GM21723 (cell line): ENCODE measurements around the gene ADARB2.
"Not testable (repeated sequence)": the region's sequence is repeated elsewhere in the genome, so short reads cannot be mapped to it uniquely, and the experiment has no call there.

Experiments
- ATAC-seq: cut with Tn5 transposase; IDR thresholded peaks from one replicate; pipeline ENCODE4 v1.9.1; 2021; ENCODE audit warnings: mild to moderate bottlenecking, moderate library complexity; ENCODE audit not compliant: unreplicated experiment

The ADARB2 gene

DNA sequence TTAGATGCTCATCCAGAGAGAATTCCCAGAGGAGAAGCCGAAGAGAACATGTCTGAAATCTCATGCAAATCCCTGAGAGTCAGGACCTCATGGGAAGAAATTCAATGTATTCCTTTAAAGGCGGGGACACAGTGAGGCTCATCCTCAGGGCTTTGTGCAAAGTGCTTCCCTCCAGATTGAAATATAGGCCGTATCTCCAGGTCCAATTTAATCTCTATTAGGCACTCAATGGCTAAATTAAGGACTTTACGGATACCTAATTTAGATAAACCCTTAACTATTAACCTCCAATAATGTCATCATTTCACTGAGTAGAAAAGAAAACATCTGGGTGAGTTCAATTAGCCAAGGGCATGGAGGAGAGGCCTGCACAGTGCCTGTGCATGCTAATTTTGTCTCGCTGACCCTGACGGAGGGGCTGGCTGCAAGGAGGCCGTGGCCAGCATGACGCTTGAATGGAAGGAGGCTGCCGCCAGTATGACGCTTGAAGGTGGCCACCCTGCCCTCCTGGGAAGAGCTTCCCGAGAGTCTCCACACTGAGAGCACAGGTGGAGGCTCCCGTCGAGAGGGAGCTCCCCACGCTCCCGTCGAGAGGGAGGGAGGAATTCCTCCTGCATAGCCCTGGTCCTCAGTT is 287.6 kb downstream of the ADARB2 start:
- no peak for ATAC-seq

DNA sequence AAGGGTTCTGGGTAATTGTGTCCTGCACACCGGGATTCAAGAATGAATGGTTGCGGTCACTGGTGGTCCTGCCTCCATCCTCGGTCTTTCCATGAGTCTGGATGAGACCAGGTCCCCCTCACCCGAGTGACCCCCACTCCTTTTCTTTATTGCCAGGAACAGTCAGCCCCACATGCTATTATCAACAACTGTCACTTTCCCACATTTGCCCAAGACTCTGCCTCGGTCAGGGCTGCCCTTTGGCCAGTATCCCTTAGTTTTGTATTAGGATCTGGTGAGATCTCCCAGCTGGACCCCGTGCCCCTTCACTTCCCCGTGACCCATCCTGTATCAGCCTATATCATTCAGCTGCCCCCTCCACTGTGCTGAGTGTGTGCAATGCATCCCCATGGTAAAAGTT is 288.3 kb downstream of the ADARB2 start:
- no peak for ATAC-seq

DNA sequence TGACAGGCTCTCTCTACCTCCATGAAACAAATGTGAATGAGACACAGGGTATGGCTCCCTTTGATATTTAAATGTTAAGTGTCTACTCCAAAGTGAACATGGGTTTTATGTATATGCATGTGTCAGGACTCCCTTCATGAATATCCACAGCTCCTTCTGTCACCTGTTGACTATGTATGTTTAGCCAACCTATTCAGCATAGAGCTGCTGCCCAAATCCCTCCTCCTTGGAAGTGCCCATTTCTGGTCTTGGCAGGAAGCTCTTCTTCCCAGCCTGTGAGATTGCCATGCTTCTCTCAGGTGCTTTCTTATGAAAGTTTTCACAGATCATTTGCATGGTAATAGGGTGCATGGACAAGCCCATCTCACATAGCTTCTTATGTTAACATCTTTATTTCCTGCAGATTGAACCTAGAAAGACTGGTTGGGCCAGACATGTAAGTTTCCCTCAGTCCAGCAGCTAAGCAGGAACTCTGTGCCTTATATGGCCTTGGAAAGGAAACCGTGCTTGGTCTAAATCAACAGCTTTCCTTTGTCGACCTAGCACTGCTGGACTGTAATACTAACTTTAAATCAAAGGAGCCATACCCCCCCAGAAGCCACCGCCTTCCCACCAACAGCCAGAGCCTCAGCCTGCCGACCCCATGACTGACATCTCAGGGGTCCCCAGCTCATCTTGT is 288.9 kb downstream of the ADARB2 start:
- ATAC-seq: no peak

DNA sequence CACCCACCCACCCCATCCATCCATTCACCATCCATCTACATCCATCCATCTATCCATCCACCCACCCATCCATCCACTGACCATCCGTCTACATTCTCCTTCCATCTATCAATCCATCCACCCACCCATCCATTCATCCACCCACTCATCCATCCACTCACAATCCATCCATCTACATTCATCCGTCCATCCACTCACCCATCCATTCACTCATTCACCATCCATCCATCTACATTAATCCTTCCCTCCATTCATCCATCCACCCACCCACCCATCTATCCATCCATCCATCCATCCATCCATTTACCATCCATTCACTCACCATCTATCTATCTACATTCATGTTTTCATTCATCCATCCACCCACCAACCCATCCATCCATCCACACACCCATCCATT is 292.5 kb downstream of the ADARB2 start:
- ATAC-seq: no peak

DNA sequence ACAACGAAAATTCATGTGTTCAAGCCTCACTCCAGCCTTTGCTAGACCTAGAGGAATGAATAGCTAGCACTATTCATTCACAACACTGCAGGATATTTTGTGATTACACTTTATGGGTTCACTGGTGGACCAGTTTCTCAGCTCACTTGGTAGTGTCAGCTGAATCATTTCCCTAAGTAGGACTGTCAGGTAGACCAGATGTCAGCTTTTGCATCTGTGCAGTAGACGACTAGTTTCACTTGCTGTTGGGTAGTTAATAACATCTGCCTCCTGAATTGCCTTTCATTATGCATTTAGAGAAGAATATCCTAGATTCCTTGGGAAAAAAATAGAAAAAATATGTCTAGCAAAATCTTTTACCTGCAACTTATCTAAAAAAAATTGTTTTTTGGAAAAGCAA is 296.4 kb downstream of the ADARB2 start:
- no peak for ATAC-seq

DNA sequence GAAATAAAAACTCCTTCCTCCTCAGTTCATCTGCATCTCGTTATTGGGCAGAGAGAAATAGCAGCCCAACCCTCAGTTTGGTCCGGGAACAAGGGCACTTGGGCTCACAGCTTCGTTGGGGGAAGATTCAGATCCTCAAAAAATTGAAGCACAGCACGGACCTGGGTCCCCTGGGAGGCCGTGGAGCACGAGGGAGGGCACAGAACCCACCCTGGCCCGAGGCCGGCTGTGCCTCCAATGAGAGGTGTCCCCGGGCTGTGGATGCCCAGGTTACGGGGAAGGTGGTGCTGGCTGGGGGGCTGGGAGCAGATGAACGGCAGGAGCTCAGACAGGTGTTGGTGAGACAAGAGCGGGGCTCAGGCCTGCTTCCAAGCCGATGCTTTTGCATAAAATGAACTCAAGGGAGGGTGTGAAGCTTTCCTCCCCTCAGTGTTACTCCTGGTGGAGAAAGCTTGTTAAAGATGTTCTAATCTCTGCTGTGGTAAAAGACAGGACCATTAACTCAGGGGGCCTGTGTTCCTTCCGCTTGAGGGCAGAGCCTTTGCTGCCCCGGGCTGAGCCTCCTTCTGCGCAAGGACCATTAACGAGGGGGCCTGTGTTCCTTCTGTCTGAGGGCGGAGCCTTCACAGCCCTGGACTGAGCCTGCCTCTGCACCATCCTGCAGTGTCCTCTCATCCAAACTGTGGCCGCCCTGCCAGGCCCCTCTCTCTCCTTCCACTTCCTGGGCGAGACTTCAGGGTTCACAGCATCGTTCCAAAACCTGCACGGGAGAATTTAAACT is 302.2 kb downstream of the ADARB2 start:
- no peak for ATAC-seq

DNA sequence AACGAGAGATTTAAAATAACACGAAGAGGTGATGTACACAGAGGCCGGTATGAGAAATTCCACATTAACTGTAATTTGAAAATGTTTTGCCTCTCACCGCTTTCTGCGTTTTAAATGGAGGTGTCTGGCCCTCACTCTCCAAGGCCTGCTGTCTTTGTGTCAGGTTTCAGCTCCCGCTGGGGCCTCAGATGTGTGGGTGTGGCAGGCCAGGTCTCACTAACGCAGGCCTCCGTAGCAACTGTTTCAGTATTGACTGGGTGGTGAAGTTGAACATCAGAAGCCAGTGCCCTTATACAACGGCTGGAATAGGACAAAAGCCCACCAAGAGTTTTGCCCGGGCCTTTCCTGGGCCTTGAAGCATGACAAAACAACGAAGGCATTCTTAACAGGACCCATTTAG is 303.1 kb downstream of the ADARB2 start:
- ATAC-seq: no peak

DNA sequence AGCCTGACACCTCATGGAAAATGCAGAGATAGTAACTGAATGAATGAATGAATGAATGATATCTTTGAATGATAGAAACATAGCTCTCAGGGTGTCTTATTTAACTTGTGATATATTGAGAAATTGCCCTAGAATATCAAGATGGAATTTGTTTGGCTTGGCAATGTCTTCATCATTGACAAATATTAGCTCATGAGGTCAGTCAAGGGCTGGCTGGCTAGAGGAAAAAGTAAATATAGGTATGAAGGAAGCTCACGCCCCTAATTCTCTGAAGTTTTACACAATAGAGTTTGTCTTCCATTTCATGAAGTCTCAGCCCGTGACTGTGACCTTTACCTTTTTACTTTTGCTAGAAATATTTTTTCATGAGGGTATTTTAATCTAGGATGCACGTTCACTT is 305.2 kb downstream of the ADARB2 start:
- ATAC-seq: no peak

DNA sequence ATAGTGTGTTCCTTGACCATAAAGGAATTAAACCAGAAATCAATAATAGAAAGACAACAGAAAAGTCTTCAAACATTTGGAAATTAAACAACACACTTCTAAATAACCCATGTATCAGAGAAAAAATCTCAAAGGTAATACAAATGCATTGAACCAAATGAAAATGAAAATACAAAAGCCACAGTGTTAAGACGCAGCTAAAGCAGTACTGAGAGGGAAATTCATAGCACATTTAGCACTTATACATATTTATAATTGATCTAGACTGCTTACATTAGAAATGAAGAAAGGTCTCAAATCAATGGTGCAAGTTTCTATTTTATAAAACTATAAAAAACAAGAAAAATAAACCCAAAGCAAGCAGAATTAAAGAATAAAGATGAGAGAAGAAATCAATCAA is 306.1 kb downstream of the ADARB2 start:
- ATAC-seq: no peak

DNA sequence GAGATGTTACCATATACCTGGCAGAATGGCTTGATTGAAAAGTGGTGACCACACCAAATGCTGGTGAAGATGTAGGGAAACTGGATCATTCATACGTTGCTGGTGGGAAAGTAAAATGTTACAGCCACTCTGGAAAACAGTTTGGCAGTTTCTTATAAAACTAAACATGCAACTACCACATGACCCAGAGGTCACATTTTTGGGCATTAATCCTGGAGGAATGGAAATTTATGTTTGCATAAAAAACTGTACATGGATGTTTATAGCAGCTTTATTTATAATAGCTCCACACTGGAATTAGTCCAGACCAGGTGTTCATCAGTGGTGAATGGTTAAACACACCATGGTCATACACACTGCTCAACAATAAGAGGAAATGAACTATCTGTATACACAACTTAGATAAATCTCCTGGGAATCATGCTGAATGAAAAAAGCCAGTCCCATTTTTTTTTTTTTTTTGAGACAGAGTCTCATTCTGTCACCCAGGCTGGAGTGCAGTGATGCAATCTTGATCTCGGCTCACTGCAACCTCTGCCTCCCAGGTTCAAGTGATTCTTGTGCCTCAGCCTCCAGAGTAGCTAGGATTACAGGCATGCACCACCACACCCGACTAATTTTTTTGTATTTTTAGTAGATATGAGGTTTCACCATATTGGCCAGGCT is 309.7 kb downstream of the ADARB2 start:
- not testable (repeated sequence) for ATAC-seq

DNA sequence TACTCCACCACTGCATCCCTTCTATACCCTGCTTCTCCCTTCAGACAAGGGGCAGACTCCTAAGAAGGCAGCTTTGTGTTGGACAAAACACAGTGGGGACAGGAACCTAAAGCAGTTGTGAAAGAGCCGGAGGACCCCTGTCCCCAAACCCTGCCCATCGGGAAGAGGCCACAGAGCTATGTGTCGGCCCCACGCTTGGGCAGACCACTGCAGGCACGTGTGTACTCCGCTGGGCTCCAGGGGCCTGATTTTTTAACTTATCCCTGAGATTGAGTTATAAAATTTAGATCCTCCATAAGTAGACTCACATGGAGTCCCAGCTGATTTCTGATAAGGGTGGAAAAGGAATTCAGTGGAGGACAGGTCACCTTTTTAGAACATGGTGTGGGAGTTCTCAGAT is 310.5 kb downstream of the ADARB2 start:
- no peak for ATAC-seq

DNA sequence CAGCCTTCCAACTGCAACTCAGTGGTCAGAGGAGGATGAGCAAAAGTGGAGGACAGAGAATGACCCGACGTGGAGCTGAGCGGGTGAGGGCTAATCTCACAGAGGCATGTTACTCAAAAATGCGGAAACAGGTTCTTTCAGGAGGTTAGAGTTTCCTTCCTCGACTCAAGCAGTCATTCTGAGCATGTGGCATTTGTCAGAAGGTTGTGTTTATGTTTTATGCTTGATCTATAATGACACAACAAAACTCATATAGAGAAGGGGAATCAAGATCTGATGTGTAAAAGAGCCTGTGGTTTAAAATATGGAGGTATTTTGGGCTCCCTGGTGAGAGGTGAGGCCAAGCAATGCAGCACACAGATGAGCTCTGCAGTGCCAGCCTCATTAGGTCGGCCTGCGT is 311.4 kb downstream of the ADARB2 start:
- ATAC-seq: peak; percentile 79

DNA sequence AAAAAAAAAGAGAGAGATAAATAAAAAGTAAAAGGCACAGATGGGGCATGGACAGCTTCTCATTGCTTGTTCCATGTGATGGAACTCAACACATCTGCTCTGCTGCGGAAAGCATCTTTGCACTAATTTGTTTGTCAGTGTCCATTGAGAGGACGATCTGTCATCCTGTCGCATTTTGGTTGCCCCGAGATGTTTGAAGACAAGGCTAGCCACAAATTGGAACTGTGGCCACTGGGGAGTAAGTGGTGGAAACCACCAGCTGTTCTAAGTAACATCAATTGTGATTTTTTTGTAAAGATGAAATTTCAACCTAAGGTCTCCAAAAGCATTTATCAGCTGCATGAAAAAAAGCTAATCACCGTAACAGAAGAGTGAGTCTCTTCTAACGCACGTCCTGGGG is 312.7 kb downstream of the ADARB2 start:
- no peak for ATAC-seq

DNA sequence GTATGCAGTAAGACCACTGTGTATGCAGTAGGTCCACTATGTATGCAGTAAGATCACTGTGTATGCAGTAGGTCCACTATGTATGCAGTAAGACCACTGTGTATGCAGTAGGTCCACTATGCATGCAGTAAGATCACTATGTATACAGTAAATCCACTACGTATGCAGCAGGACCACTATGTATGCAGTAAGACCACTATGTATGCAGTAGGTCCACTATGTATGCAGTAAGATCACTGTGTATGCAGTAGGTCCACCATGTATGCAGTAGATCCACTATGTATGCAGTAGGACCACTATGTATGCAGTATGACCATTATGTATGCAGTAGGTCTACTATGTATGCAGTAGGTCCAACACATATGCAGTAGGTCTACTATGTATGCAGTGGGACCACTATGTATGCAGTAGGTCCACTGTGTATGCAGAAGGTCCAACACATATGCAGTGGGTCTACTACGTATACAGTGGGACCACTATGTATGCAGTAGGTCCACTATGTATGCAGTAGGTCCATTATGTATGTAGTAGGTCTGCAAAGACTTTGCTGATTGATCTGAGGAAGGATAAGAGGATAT is 313.6 kb downstream of the ADARB2 start:
- no peak for ATAC-seq

DNA sequence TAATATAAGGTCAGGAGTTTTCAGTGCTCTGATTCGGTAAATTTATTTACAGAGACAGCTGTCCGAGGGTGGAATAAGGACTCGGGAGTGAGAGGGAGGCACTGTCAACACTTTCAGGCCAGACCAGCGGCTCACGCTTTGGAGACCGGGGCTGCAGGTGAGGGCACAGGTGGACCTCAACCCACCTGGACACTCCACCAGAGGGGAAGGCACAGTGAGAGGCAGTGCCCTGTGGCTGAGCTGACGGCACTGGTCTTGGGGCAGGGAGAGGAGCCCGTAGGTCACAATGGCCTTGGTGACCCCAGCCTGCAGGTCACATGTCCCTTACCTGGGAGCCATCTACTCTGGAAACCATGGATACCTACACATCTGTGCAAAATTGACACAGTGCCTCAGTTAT is 315.1 kb downstream of the ADARB2 start:
- ATAC-seq: no peak

DNA sequence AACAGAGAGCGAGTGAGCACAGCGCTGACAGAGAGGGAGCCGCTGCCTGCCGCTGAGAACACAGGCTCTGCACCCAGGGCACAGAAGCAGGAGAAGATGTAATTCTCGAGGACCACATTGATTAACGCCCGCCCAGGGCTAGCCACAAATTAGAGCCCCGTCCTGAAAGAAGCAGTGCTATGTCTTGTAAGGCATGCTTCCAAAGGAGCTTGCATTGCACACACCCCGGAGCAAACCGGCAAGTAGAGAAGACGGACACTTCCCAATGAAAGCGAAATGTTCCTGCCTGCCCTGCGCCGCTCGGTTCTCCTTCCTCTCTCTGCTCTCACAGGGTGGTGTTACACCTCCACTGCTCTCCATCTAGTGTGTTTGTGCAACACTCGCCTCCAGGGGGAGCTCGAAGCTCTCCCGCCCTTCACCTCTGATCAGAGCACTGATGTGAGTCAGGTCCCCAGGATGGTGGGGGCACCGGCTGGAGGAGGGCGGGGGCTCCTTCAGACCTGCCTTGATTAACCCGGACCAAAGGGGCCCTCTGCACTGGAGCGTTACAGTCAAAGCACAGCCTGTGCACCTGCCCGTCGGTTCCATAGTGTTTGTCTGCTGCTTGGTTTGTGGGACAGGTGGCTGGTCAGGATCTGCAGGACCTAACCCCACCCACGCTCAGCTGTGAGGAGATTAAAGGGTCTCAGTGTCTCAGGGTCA is 316.5 kb downstream of the ADARB2 start:
- peak; percentile 95 for ATAC-seq

DNA sequence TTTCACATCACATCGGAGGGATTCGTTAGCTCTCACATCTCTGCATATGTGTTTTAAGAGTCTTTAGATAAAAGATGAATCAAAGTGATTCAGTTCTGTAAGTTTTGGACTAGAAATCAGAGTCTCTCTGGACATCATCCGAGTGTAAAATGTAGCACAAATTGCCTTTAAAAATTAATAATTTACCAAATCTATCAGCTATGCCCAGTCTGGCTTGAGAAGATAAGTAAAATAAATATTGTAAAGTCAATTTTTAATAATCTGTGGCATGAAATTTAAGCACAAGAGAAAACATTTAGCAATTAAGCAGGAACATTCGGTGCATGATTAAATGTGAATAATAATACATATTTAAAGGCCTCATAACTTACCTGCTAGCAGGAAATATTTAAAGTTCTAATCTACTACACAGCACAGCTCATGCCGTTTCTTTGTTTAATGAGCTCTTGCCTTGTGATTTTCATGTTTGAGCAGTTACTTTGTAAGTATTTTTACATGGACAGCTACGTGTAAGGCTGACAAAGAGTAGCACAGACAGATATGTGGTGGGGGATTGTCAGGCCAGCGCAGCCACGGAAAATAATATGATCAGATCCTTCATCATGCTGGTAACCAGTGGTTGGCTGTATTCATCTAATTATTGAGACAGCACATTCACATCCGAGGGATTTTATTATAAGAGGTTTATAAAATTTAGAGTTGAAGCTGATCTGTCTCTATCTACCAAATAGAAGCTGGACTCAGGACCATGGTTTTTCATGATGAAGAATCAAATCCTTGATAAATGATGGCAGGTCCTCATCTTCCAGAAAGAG is 317.3 kb downstream of the ADARB2 start:
- ATAC-seq: no peak

DNA sequence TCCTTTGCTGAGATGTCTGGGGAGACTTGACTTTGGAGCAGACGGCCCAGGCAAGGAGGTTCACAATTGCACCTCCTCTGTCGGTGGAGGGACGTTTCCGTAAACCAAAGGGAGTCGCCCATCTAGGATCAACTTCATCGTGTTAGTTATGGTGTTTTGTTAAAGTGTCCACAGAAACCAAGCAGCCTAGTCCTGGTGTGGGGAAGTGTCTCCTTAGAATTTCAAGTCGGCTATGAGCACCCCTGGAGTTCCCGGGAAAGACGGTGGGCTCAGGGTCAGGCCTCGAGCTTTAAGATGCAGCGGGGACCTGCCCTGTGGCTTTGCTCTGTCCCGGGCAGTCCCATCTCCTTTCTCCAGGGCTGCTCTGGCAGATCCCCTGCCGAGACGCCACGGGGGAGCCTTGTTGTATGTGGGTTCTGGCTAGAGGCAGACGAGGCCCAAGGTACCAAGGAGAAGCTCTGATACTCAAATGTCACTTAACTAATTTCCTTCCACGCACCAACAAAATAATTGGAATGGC is 319.2 kb downstream of the ADARB2 start:
- ATAC-seq: no peak

DNA sequence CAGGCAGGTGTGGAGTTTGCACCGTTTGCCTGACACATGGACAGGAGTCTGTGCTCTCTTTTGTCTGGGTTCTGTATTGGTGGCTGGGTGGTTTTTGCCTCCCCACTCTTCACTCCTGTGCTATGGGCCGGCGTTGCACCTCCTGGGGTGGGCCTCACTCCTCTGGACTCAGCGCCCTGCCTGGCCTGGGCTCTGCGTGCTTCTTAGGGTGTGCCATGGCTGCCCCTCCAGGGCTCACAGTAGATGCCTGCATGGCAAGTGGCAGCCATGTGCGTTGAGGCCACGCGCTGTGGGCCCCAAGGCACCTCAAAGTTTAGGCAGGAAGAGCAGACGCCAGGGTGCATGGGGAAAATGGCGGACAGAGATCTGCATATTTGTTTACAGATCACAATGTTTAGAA is 319.8 kb downstream of the ADARB2 start:
- ATAC-seq: no peak
